ENCODE measurements around the gene MAP1LC3A. TPM values are rescaled to one million over a fixed set of nuclear protein-coding genes. Genes with fewer than 3 reads are reported as not detected.

MAP1LC3A gene
- total RNA-seq, 2 experiments from 2014 or later: not detected

DNA sequence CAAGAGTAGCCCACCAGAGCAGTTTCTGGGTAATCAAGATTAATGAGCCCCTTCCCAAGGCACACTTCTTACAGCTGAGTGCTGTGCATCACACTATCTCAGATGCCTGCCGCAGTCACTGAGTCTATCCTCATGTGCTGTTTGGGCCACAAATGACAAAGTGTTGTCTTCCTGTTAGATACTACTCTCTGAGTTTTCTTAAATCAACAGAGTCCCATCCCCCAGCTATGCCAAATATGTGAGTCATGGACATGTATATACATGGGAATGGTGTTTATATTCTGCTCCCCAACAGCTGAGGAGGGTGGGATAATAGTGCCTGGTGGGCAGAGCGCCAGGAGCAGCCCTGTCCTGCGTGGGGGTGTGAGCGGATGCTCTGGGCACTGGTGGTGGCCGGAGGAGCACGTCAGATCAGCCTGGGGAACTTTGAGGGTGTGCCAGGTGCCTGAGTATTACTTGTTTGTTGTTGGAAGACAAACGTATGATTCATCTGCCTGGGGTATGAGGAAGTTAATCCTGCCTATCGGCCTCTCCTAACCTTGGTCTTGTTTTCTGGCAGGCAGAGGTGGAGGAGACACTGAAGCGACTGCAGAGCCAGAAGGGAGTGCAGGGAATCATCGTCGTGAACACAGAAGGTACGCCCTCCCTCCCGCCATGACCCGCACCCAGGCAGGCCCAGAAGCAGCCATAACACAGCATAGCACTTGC lies 32.7 kb upstream of the MAP1LC3A start:
- Histone ChIP-seq H3K36me3 (ENCODE audit: insufficient read depth, low read length) (peaks cover 37% of the 10 kb centered on the region), H2AFZ (ENCODE audit: low read length) (no peak overlapping the region), H3K4me1 (ENCODE audit: insufficient read depth, low read length, poor library complexity, severe bottlenecking) (peaks cover 6% of the 10 kb centered on the region), H3K9me2 (ENCODE audit: insufficient read depth, low read length) (no peaks in the 10 kb centered on the region), H4K20me1 (ENCODE audit: insufficient read depth, low read length) (peaks cover 6% of the 10 kb centered on the region; the same call in 1 of the 2 replicates), H3K4me3 (ENCODE audit: low read depth, low read length, poor library complexity, severe bottlenecking) (no peak overlapping the region), H3K4me2 (ENCODE audit: low read length) (no peak overlapping the region), H3K79me2 (ENCODE audit: insufficient read depth, low read depth, low read length) (no peaks in the 10 kb centered on the region), H3K9me3 (ENCODE audit: low read length) (no peaks in the 10 kb centered on the region), H3K27ac (ENCODE audit: low read depth, low read length, poor library complexity, severe bottlenecking) (no peak overlapping the region)
- intact Hi-C loops (cut with micrococcal nuclease; ENCODE audit: unreplicated experiment): no loop called here
- BruUV-seq (replicated peaks): no TSS peak
- POLR2A ChIA-PET: no interaction called here
- TF ChIP-seq EZH2phosphoT487 (IDR thresholded peaks at IDR 0.05; ENCODE audit: borderline replicate concordance, low read depth, low read length): no peak
- TF ChIP-seq, protein P1, sequence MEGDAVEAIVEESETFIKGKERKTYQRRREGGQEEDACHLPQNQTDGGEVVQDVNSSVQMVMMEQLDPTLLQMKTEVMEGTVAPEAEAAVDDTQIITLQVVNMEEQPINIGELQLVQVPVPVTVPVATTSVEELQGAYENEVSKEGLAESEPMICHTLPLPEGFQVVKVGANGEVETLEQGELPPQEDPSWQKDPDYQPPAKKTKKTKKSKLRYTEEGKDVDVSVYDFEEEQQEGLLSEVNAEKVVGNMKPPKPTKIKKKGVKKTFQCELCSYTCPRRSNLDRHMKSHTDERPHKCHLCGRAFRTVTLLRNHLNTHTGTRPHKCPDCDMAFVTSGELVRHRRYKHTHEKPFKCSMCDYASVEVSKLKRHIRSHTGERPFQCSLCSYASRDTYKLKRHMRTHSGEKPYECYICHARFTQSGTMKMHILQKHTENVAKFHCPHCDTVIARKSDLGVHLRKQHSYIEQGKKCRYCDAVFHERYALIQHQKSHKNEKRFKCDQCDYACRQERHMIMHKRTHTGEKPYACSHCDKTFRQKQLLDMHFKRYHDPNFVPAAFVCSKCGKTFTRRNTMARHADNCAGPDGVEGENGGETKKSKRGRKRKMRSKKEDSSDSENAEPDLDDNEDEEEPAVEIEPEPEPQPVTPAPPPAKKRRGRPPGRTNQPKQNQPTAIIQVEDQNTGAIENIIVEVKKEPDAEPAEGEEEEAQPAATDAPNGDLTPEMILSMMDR (conservative IDR thresholded peaks at IDR 0.05; ENCODE audit: low read length): no peak
- DNase-seq (ENCODE audit: low spot score): no peak
- CTCF ChIA-PET (ENCODE audit: unreplicated experiment): no interaction called here

DNA sequence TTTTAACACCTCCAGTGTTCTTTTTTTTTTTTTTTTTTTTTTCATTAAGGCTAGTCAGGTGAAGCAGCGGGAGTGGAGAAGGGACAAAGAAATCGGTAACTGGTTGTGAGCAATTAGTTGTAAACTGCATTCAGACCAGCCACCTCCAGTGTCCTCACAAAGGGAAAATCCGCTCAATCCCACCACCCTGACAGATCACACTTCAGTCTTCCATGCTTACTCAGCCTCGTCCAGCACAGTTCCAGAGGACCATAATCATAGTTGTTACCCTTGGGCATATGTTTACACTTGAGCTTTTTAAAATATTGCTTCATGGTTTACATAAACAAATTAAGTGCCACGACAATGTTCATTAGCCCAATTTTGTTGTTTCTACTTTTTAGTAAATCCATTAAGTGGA lies 32.1 kb upstream of the MAP1LC3A start:
- no peak for DNase-seq (ENCODE audit: low spot score)
- TF ChIP-seq, protein P1 (conservative IDR thresholded peaks at IDR 0.05; ENCODE audit: low read length): no peak
- no peak for TF ChIP-seq EZH2phosphoT487 (IDR thresholded peaks at IDR 0.05; ENCODE audit: borderline replicate concordance, low read depth, low read length)
- no peaks in the 10 kb centered on the region for H3K79me2 ChIP-seq (ENCODE audit: insufficient read depth, low read depth, low read length)
- intact Hi-C loops (cut with micrococcal nuclease; ENCODE audit: unreplicated experiment): no loop called here
- no TSS peak for BruUV-seq (replicated peaks)
- peaks cover 37% of the 10 kb centered on the region for H3K36me3 ChIP-seq (ENCODE audit: insufficient read depth, low read length)
- H4K20me1 ChIP-seq (ENCODE audit: insufficient read depth, low read length): peaks cover 6% of the 10 kb centered on the region; the same call in 1 of the 2 replicates
- H3K9me3 ChIP-seq (ENCODE audit: low read length): no peaks in the 10 kb centered on the region
- H3K4me2 ChIP-seq (ENCODE audit: low read length): no peak overlapping the region
- peaks cover 6% of the 10 kb centered on the region for H3K4me1 ChIP-seq (ENCODE audit: insufficient read depth, low read length, poor library complexity, severe bottlenecking)
- no peak overlapping the region for H3K4me3 ChIP-seq (ENCODE audit: low read depth, low read length, poor library complexity, severe bottlenecking)
- ChIA-PET CTCF (ENCODE audit: unreplicated experiment) (no interaction called here), POLR2A (interaction anchor here (0.7 kb wide), 1 partner anchor 59 kb away, joined by 3 read pairs; no protein-coding TSS in a partner anchor)
- no peak overlapping the region for H3K27ac ChIP-seq (ENCODE audit: low read depth, low read length, poor library complexity, severe bottlenecking)
- no peaks in the 10 kb centered on the region for H3K9me2 ChIP-seq (ENCODE audit: insufficient read depth, low read length)
- no peak overlapping the region for H2AFZ ChIP-seq (ENCODE audit: low read length)

DNA sequence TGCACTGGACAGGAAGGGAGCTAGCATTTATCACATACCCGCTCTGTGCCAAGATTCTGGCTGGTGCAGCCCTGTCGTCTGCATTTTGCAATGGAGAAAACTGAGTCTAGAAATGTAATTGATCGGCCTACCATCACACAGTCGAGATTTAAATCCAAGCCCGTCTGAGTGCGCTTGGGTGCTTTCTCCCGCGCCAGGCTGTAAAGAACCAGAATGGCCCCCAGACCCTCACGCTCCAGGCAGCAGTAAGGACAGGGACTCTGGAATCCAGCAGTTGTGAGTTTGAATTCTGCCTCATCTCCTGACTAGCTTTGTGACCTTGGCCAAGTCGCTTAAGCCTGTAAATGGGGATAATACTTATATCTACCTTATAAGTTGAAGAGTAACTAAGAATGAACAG lies 31.5 kb upstream of the MAP1LC3A start:
- CTCF ChIA-PET (ENCODE audit: unreplicated experiment): no interaction called here
- Histone ChIP-seq H3K4me3 (ENCODE audit: low read depth, low read length, poor library complexity, severe bottlenecking) (no peak overlapping the region), H3K4me1 (ENCODE audit: insufficient read depth, low read length, poor library complexity, severe bottlenecking) (peaks cover 6% of the 10 kb centered on the region), H3K9me3 (ENCODE audit: low read length) (no peaks in the 10 kb centered on the region), H4K20me1 (ENCODE audit: insufficient read depth, low read length) (peaks cover 6% of the 10 kb centered on the region; the same call in 1 of the 2 replicates), H2AFZ (ENCODE audit: low read length) (no peak overlapping the region), H3K4me2 (ENCODE audit: low read length) (no peak overlapping the region), H3K36me3 (ENCODE audit: insufficient read depth, low read length) (peaks cover 42% of the 10 kb centered on the region), H3K79me2 (ENCODE audit: insufficient read depth, low read depth, low read length) (no peaks in the 10 kb centered on the region), H3K9me2 (ENCODE audit: insufficient read depth, low read length) (no peaks in the 10 kb centered on the region), H3K27ac (ENCODE audit: low read depth, low read length, poor library complexity, severe bottlenecking) (no peak overlapping the region)
- no TSS peak for BruUV-seq (replicated peaks)
- DNase-seq (ENCODE audit: low spot score): no peak
- POLR2A ChIA-PET: interaction anchor here (0.7 kb wide), 1 partner anchor 58 kb away, joined by 3 read pairs; no protein-coding TSS in a partner anchor
- no peak for TF ChIP-seq EZH2phosphoT487 (IDR thresholded peaks at IDR 0.05; ENCODE audit: borderline replicate concordance, low read depth, low read length)
- TF ChIP-seq, protein P1 (conservative IDR thresholded peaks at IDR 0.05; ENCODE audit: low read length): no peak
- intact Hi-C loops (cut with micrococcal nuclease; ENCODE audit: unreplicated experiment): no loop called here
